Activated CD8-positive, alpha-beta T cell treated with anti-CD3 and anti-CD28 coated beads for 36 hours (primary cell): Measurements from ENCODE around the gene WEE2. TPM values are rescaled to one million over a fixed set of nuclear protein-coding genes. Genes with fewer than 3 reads are reported as not detected.
A peak's percentile ranks its signal among the peaks of the same experiment; 100 is the strongest.

Source experiments
- ATAC-seq: fragments of 200-7000 bp; cut with Tn5 transposase; one replicate; pipeline ENCODE4 v1.10.0; 2021; ENCODE audit warnings: mild to moderate bottlenecking, moderate library complexity
- CTCF ChIA-PET: fragments of 350-600 bp; sonication (Branson Sonifier 250); formaldehyde crosslinking; loops from one replicate; lab custom pipeline; 2021; ENCODE audit warnings: antibody characterized with exemption; lab: Charles Lee
- POLR2A ChIA-PET: fragments of 350-600 bp; sonication (Branson Sonifier 250); formaldehyde crosslinking; loops from one replicate; lab custom pipeline; 2021; ENCODE audit warnings: antibody characterized with exemption; lab: Charles Lee
- DNase-seq: peaks from one replicate; pipeline ENCODE4 v3.0.0-alpha.2; 2020
- H3K27ac Mint-ChIP-seq: one replicate; pipeline ENCODE4 v1.8.0; 2021; ENCODE audit warnings: mild to moderate bottlenecking, mixed read lengths
- H3K27me3 Mint-ChIP-seq: one replicate; pipeline ENCODE4 v1.8.0; 2021; ENCODE audit warnings: mixed read lengths
- H3K36me3 Mint-ChIP-seq: one replicate; pipeline ENCODE4 v1.8.0; 2021; ENCODE audit warnings: low read depth, mixed read lengths
- H3K4me1 Mint-ChIP-seq: one replicate; pipeline ENCODE4 v1.8.0; 2021; ENCODE audit warnings: low read depth, mixed read lengths
- H3K4me3 Mint-ChIP-seq: one replicate; pipeline ENCODE4 v1.8.0; 2021; ENCODE audit warnings: mild to moderate bottlenecking, moderate library complexity, mixed read lengths
- H3K9me3 Mint-ChIP-seq: one replicate; pipeline ENCODE4 v1.8.0; 2021; ENCODE audit warnings: mixed read lengths
- intact Hi-C: fragments of 100-400 bp; cut with micrococcal nuclease; formaldehyde crosslinking; loops from one replicate; pipeline ENCODE4 v1.10.0; 2022
- total RNA-seq, 2 experiments: library from RNA; stranded (reverse); gene quantifications; one replicate each; pipeline ENCODE4 v1.2.3, GENCODE V29; 2021
- TF ChIP-seq, protein P1 (sequence below): fragments of 200-600 bp; IDR thresholded peaks from one replicate; pipeline ENCODE4 v1.8.0; 2022; ENCODE audit warnings: antibody characterized with exemption, mild to moderate bottlenecking

The WEE2 gene
- not detected for total RNA-seq

GRCh38 chr7:141708351-141708750 is at the start of gene WEE2:
Gene WEE2, plus strand, starts transcription at chr7:141708353. Its CDS starts 406 bp downstream, at chr7:141708759.
- Mint-ChIP-seq H3K27ac (no peak within 1 kb of the TSS), H3K4me3 (no peak within 1 kb of the TSS), H3K27me3 (peaks cover under 1% of the 10 kb centered on the region), H3K4me1 (peaks cover 3% of the 10 kb centered on the region), H3K9me3 (no peaks in the 10 kb centered on the region), H3K36me3 (no peaks in the 10 kb centered on the region)
- intact Hi-C loops: no loop called here
- ATAC-seq: no peak
- DNase-seq: no peak
- CTCF ChIA-PET: interaction anchor here (0.9 to 3.1 kb wide), 4 partner anchors 29 to 77 kb away, joined by 3 to 17 read pairs (median 4); no protein-coding TSS in a partner anchor
- POLR2A ChIA-PET: interaction anchor here (0.5 to 0.9 kb wide), 2 partner anchors 21 to 30 kb away, joined by 3 read pairs; partner anchors contain the start of gene SSBP1
- TF ChIP-seq, protein P1, sequence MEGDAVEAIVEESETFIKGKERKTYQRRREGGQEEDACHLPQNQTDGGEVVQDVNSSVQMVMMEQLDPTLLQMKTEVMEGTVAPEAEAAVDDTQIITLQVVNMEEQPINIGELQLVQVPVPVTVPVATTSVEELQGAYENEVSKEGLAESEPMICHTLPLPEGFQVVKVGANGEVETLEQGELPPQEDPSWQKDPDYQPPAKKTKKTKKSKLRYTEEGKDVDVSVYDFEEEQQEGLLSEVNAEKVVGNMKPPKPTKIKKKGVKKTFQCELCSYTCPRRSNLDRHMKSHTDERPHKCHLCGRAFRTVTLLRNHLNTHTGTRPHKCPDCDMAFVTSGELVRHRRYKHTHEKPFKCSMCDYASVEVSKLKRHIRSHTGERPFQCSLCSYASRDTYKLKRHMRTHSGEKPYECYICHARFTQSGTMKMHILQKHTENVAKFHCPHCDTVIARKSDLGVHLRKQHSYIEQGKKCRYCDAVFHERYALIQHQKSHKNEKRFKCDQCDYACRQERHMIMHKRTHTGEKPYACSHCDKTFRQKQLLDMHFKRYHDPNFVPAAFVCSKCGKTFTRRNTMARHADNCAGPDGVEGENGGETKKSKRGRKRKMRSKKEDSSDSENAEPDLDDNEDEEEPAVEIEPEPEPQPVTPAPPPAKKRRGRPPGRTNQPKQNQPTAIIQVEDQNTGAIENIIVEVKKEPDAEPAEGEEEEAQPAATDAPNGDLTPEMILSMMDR: no peak

DNA sequence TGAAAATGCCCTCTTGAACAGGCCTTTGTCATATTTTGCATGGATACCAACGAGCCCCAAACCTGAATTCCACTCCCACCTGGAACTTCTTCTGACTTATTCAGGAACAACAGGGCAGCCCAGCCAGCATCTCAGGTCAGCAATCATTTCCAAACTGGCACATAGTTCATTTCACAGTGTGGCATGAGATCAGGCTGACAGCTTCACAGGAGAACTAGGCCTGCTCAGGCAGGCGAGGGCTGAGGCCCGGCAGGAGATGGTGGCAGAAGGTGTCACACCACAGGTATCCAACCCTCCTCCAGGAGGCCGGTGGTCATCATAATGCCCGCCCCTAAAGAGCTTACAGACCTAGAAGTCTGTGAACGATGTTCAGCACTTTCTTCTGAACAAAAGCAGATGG is 48.7 kb upstream of the WEE2 start:
- H3K4me1 Mint-ChIP-seq: peaks cover 13% of the 10 kb centered on the region
- H3K4me3 Mint-ChIP-seq: no peak overlapping the region
- intact Hi-C loops: no loop called here
- no peak for DNase-seq
- ATAC-seq: no peak
- peaks cover 25% of the 10 kb centered on the region for H3K36me3 Mint-ChIP-seq
- ChIA-PET POLR2A (interaction anchor here (0.9 kb wide), 1 partner anchor 103 kb away, joined by 3 read pairs; no protein-coding TSS in a partner anchor), CTCF (interaction anchor here (0.8 to 3.7 kb wide), 6 partner anchors 10 to 126 kb away, joined by 3 to 14 read pairs (median 4); partner anchors contain the start of genes SSBP1 and WEE2)
- H3K9me3 Mint-ChIP-seq: no peaks in the 10 kb centered on the region
- H3K27ac Mint-ChIP-seq: peak overlapping the region; percentile 53
- no peaks in the 10 kb centered on the region for H3K27me3 Mint-ChIP-seq
- TF ChIP-seq, protein P1: no peak

DNA sequence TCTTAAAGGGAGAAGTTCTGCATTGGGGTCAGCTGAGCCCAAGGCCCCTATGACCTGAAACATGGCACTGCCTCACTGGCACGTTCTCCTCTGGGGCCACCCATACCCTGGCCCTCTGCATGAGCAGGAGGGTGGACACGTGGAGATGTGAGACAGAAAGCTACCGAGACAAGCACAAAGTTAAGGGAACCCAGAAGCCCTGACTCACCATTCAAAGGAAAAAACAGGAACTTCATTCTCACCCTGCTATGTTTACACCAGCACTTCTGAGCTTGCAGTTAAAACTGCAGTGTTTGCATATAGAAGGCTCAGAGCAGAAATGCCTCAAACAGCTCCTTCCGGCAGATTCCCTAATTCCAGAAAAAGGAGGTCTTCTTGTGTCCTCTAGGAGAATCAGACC is 47.9 kb upstream of the WEE2 start:
- Mint-ChIP-seq H3K4me1 (peaks cover 10% of the 10 kb centered on the region), H3K36me3 (peaks cover 17% of the 10 kb centered on the region), H3K27ac (peak overlapping the region; percentile 71), H3K27me3 (no peaks in the 10 kb centered on the region), H3K4me3 (no peak overlapping the region), H3K9me3 (no peaks in the 10 kb centered on the region)
- ATAC-seq (no peak), DNase-seq (no peak)
- TF ChIP-seq, protein P1: no peak
- intact Hi-C loops: no loop called here
- ChIA-PET CTCF (interaction anchor here (1.1 to 3.7 kb wide), 4 partner anchors 15 to 126 kb away, joined by 3 to 14 read pairs (median 6); partner anchors contain the start of genes SSBP1 and WEE2), POLR2A (interaction anchor here (0.7 to 1.3 kb wide), 2 partner anchors 11 to 60 kb away, joined by 3 read pairs; no protein-coding TSS in a partner anchor)

DNA sequence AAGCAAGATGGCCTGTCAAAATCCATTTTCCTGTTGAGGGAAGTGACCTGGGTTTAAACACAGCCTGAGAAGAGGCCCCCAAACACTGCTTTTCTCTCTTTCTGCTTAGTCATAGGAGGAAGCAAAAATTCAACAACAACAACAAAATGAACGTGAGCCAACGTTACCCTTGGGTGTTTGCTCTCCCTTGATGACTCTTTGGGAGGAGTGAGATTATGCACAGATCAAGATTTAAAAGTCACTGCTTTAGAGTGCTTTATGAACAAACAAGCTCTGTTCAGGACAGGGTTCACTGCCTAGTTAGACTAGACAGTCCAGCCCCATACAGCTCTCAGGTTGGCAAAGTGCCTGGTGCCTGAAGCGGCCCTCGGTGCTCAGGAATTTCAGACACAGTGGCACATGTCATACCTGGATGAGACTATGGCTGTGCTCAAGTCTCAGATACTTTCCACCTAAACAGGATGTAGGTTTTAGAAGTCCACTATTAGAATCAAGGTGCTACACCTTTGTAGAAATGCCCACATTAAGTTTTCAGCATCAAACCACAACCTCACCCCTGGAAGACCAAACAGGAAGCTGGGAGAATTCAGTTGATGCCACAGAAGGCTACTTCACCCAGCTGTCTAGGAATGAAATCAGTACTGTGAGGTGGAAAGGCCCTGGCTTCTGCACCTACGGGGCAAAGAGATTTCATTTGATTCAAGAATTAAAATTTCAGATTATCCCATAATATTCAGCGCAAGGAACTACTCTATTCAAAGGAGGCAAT is 44.9 kb upstream of the WEE2 start:
- intact Hi-C loops: no loop called here
- Mint-ChIP-seq H3K36me3 (peaks cover 21% of the 10 kb centered on the region), H3K4me3 (no peak overlapping the region), H3K9me3 (no peaks in the 10 kb centered on the region), H3K4me1 (peaks cover 10% of the 10 kb centered on the region), H3K27ac (peak overlapping the region; percentile 86), H3K27me3 (no peaks in the 10 kb centered on the region)
- CTCF ChIA-PET: interaction anchor here (0.7 to 2.8 kb wide), 4 partner anchors 8 to 75 kb away, joined by 3 to 9 read pairs (median 4); partner anchors contain the start of gene SSBP1
- DNase-seq: no peak
- POLR2A ChIA-PET: interaction anchor here (1.6 kb wide), 1 partner anchor 75 kb away, joined by 5 read pairs; the partner anchor contains the start of gene SSBP1
- ATAC-seq: peak; percentile 13
- TF ChIP-seq, protein P1: no peak
